Left cardiac atrium (tissue), 4 donors: ENCODE measurements around the gene SCLT1. TPM values are rescaled to one million over a fixed set of nuclear protein-coding genes. Genes with fewer than 3 reads are reported as not detected.
"Not testable (repeated sequence)": the region's sequence is repeated elsewhere in the genome, so short reads cannot be mapped to it uniquely, and the experiment has no call there.

ENCODE experiments used
- ATAC-seq, 2 donors: fragments of 200-7000 bp; cut with Tn5 transposase; one replicate each; pipeline ENCODE4 v1.9.1; 2020; ENCODE audit warnings: mild to moderate bottlenecking in 2 of 2, moderate library complexity in 2 of 2
- DNase-seq: peaks from one replicate; pipeline ENCODE4 v3.0.0-alpha.2; 2020
- intact Hi-C, 2 donors: fragments of 100-400 bp; cut with DNase I; formaldehyde crosslinking; loops; one replicate each; pipeline versions ENCODE4 v1.14.1 to v1.15.1; 2022 to 2023
- total RNA-seq, 2 donors: library from RNA; stranded (reverse); fragmentation: NEBNext Ultra II Directional; extraction: Animal tissue kit (Norgen Biotek cat#: 25700); gene quantifications; one replicate each; pipeline ENCODE4 v1.2.1, GENCODE V29; 2021
- donor health status: DM: no; HTN: yes; CAD: no.
- donor health status: DM: no; HTN: yes; CAD: no; lungs with severe emphysema.
- donor health status: DM: yes; HTN: yes; CAD: no.
- donor health status: Dilated cardiomyopathy.

Gene SCLT1
- total RNA-seq, 2 donors from 2014 or later = 11.8 to 14.6 TPM

GRCh38 chr4:129085472-129085871 is 7.9 kb downstream of the SCLT1 start:
- ATAC-seq = no peak
- intact Hi-C loops = no loop called here
- DNase-seq = no peak

DNA sequence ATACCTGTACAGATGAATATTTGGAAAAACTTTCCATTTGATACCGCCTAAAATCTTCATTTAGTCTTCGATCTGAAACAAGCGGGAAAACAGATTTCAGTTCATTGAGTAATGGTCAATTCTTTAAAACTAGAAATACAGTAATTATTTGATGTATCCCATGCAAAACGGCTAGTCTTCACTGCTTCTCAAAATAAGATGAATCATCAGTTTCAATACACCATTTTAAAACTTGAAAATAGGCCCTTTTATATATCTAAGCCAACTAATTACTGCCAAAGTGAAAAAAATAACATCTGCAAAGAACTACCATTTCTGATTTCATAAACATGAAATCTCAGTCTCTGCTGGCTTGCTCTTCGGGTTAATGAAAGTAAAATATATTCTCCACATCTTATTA is 11.0 kb downstream of the SCLT1 start:
- DNase-seq (no peak), ATAC-seq (no peak)
- intact Hi-C loops = no loop called here

DNA sequence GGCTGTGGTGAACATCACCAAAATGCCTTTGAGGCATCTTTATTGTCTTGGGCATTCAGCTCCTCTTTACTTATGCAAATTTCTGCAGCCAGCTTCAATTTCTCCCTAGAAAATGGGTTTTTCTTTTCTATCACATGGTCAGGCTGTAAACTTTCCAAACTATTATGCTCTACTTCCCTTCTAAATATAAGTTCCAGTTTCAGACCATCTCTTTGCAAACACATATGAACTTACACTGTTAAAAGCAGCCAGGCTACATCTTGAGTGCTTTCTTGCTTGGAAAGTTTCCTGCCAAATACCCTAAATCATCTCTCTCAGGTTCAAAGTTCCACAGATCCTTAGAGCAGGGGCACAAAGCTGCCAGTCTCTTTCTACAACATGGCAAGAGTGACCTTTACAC is 13.2 kb downstream of the SCLT1 start:
- DNase-seq (no peak), ATAC-seq (no peak)
- intact Hi-C loops = no loop called here

GRCh38 chr4:129077326-129077725 is 16.0 kb downstream of the SCLT1 start:
- no peak for ATAC-seq
- intact Hi-C loops = no loop called here
- DNase-seq = no peak

DNA sequence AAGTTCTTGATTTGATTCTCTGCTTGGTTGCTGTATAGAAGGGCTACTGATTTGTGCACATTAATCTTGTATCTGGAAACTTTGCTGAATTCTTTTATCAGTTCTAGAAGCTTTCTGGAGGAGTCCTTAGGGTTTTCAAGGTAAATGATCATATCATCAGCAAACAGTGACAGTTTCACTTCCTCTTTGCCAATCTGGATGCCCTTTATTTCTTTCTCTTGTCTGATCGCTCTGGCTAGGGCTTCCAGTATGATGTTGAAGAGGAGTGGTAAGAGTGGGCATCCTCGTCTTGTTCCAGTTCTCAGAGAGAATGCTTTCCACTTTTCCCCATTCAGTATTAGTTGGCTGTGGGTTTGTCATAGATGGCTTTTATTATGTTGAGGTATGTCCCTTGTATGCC is 23.8 kb downstream of the SCLT1 start:
- intact Hi-C loops, DNase-seq, ATAC-seq: not testable (repeated sequence)

DNA sequence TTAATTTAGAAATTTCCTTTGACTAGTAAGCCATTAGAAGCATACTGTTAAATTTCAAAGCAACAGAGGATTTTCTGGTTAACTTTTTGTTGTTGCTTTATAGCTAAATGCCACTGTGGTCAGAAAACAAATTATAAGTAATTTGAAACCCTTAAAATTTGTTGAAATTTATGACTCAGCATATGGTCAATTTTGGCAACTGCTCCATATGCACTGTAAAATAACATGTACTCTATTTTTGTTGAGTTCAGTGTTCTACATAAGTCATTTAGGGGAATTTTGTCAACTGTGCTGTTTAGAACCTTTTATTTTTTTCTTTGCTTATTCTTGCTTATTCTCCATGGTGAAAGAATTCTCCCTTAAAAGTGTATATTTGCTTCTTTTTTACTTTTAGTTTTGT is 28.6 kb downstream of the SCLT1 start:
- intact Hi-C loops = no loop called here
- DNase-seq = no peak
- ATAC-seq = no peak

DNA sequence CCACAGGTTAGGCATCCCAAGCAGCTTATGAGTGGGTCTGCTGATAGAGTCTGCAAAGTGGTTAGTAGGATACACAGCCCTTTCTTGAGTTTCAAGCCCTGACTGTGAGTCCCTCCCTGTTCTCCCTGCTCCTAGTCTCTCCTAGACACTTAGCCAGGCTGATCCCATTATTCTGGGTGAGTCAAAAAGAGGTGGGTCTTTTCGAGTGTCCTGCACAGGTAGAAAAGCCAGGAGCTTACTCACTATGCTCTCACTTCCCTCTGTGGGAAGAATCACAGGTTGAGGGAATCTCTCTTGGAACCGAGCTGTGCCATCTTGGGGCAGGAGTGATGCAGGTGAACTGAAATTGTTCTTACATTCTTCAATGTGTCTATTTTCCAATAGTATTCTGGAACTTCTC is 29.7 kb downstream of the SCLT1 start:
- no peak for DNase-seq
- no peak for ATAC-seq
- intact Hi-C loops = no loop called here

- intact Hi-C loops = no loop called here
- no peak for ATAC-seq
- no peak for DNase-seq
Observed at GRCh38 chr4:129062580-129062979, 30.8 kb downstream of the SCLT1 start.

GRCh38 chr4:129059028-129059427 is 34.3 kb downstream of the SCLT1 start:
- intact Hi-C loops = no loop called here
- ATAC-seq (no peak), DNase-seq (no peak)

DNA sequence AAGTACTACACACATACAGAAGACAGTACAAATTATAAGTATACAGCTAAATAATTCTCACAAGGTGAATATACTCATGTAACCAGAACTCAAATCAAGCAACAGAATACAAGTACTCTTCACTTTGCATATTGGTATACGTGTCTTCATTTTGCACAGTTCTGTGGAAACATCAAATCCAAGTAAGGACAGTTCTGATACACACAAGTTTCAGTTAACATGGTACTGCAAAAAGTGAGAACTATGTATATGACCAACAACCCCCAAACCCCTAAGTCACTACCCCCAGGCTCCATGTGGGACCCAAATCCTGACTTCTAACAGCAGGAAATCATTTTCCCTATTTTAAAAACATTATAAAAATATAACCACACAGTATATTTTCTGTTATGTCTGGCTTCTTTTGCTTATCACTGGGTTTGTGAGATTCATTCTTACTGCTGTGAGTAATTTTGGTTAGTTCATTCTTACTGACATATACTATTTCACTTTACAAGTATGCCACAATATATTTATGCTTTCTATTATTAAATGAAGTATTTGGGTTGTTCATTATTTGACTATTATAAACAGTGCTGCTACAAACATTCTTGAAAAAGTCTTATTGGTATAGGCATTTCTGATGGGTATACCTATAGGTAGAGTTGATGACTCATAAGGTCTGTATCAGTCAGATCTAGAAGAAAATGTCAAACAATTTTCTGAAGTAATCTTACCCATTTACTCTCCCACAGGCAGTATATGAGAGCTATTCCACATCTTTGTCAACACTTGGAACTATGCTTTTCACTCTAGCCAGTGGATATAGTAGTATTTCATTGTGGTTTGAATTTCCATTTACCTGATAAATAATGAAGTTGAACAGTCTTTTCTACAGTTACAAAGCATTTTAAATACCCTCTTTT is 47.0 kb downstream of the SCLT1 start:
- ATAC-seq = no peak
- no peak for DNase-seq
- intact Hi-C loops = no loop called here

- ATAC-seq (no peak), DNase-seq (no peak)
- intact Hi-C loops = no loop called here
Observed at GRCh38 chr4:129043523-129043922, 49.8 kb downstream of the SCLT1 start.

GRCh38 chr4:129040471-129040870 is 52.9 kb downstream of the SCLT1 start:
- intact Hi-C loops = no loop called here
- DNase-seq (no peak), ATAC-seq (no peak)

GRCh38 chr4:129037093-129037492 is 56.2 kb downstream of the SCLT1 start:
- DNase-seq (no peak), ATAC-seq (no peak)
- intact Hi-C loops = no loop called here

DNA sequence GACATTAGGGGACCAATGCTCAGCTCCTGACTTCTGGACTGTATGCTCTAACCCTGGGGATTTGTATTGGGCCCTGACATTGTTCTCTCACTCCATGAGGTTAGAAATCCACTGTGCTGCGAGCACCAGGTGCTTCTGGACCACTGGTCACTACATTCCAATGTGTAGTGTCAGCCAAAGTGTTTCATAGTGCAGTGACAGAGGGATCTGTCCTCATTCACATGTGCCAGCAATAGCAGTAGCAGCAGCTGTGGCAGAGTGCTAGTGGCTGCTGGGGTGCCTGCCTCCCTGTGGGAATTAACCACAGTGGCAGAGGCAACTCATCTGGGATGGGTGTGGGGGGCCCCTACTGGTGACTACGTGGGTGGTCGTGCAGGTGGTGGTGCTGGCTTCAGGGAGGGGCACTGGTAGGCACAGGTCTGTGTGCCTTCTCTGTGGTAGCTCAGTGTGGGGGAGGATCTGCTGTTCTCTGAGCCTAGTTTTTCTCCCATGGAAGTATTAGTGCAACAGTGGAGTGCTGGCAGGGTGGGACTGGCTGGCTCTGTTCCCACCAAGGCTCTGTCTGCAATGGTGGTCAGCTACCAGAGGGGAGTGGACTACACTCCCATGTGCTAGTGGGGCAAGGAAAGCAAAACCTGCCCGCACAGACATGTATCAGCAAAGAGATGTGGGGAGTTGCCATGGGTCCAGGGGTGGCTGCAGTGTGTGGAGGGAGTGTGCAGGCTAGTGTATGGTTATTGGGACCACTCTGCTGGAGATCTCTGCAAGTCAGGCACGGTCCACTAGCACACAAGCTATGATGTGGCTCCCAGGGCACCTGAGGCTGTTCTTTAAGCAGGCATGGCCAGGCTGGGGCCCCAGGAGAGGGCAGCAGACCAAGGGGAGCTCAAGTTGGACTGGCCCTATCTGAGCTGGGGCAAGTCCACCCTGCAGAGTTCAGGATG is 78.5 kb downstream of the SCLT1 start:
- ATAC-seq (no peak), DNase-seq (no peak)
- intact Hi-C loops = no loop called here

DNA sequence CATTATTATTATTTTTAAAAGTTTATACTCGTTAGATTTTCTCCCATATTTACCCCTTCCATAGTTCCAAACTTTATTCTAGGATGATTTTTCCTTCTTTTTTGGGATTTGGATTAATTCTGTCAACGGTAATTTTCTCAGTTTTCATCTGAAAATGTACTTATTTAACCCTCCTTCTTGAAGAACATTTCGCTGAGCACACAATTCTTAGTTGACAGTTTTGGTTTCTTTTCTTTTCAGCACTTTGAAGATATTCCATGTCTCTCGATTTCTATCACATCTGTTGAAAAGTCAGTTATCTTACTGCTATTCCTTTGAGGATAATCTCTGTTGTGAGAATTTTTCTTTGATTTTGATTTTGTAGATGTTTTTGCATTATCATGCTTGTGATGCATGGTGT is 85.2 kb downstream of the SCLT1 start:
- DNase-seq (no peak), ATAC-seq (no peak)
- intact Hi-C loops = no loop called here

GRCh38 chr4:128986908-128987307 is 106.4 kb downstream of the SCLT1 start:
- DNase-seq (no peak), ATAC-seq (no peak)
- intact Hi-C loops = no loop called here

DNA sequence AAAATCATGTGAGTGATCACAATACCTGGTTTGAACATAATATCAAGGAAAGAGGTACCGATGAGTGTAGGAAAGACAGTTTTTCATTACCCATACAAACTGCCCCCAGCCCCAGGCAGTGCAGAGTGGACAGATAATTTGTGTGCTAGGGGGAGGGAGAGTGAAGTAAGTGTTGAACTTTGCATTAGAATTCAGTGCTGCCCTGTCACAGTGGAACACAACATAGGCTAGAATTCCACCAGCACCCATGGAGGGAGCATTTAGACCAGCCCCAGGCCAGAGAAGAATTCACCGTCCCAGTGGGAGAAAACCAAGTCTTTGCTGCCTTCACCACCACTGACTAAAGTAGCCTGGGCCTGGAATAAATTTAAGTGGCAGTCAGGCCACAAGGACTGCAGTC is 107.3 kb downstream of the SCLT1 start:
- DNase-seq = no peak
- intact Hi-C loops = no loop called here
- no peak for ATAC-seq

DNA sequence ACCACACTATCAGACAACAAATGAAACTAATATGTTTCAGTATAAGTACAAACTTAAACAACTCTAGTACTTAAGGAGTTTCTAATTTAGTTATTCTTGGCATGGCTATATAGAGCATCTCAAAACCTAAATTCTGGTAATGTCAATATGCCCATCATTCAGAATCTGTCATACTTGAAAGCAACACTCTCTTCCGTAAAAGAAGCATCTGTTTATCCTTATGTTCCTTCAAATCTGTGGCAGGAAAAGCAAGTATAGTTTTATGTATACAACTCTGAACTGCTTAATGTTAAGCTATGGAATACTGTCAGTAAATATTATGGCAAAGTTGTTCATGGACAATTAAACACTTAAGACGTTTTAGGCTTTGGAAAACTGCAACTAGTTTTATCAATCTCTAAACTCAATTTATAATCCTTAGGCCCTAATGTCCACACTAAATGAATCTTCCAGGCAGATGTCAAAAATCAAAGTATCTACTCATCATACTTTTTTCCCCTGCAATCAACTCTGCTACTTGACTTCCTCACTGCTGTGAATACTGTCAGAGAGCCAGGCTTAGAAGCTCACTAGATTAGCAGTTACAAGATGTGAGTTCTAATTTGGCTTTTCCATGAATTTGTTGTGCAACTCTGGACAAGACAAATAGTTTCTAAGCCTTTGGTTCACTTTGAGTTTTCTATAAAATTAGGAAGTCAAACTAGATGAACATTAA is 109.4 kb downstream of the SCLT1 start:
- intact Hi-C loops = no loop called here
- no peak for DNase-seq
- no peak for ATAC-seq

- DNase-seq (no peak), ATAC-seq (no peak)
- intact Hi-C loops = no loop called here
Observed at GRCh38 chr4:128981377-128981776, 112.0 kb downstream of the SCLT1 start.
